IMR-90 (cell line): ENCODE measurements around the gene HVCN1. TPM values are rescaled to one million over a fixed set of nuclear protein-coding genes. Genes with fewer than 3 reads are reported as not detected.

Experiments used
- ATAC-seq: fragments of 200-7000 bp; cut with Tn5 transposase; 2 replicates; pipeline ENCODE4 v1.9.1; 2020; ENCODE audit warnings: low read depth, mild to moderate bottlenecking, moderate library complexity
- BruUV-seq: library from RNA; stranded (reverse); fragments of 400-500 nt; replicated peaks from 2 replicates; lab custom pipeline; 2021; lab: Mats Ljungman, UMichigan
- CTCF ChIA-PET: fragments of 300-600 bp; formaldehyde crosslinking; extraction: SDS; loops from one replicate; lab custom pipeline; 2021; ENCODE audit warnings: antibody characterized with exemption; lab: Yijun Ruan, JAX
- POLR2A ChIA-PET: fragments of 300-600 bp; sonication (Branson Sonifier 250); formaldehyde crosslinking; loops from one replicate; lab custom pipeline; 2022; ENCODE audit warnings: antibody characterized with exemption; ENCODE audit not compliant: unreplicated experiment; lab: Charles Lee
- DNase-seq: peaks from one replicate; pipeline ENCODE4 v3.0.0; 2013
- H2AFZ ChIP-seq: replicated peaks from 2 replicates; pipeline ENCODE3; 2013; ENCODE audit warnings: low read length, mild to moderate bottlenecking; ENCODE audit not compliant: poor library complexity
- H2AK5ac ChIP-seq: 2 replicates; pipeline ENCODE4 v1.6.1; 2013; ENCODE audit warnings: low read depth, low read length, inconsistent platforms
- H2AK9ac ChIP-seq: replicated peaks from 2 replicates; pipeline ENCODE3; 2013; ENCODE audit warnings: mild to moderate bottlenecking, low read depth, low read length, moderate library complexity; ENCODE audit not compliant: poor library complexity
- H2BK120ac ChIP-seq: 2 replicates; pipeline ENCODE4 v1.6.1; 2013; ENCODE audit warnings: low read depth, low read length, inconsistent platforms
- H2BK15ac ChIP-seq: 3 replicates; pipeline ENCODE4 v1.6.1; 2013; ENCODE audit warnings: low read depth, low read length, inconsistent platforms
- H2BK20ac ChIP-seq: 2 replicates; pipeline ENCODE4 v1.6.1; 2013; ENCODE audit warnings: low read depth, mild to moderate bottlenecking, inconsistent platforms, low read length, moderate library complexity
- H2BK5ac ChIP-seq: 2 replicates; pipeline ENCODE4 v1.6.1; 2013; ENCODE audit warnings: mild to moderate bottlenecking, low read depth, low read length, inconsistent platforms; ENCODE audit not compliant: poor library complexity, severe bottlenecking
- H3K14ac ChIP-seq: replicated peaks from 2 replicates; pipeline ENCODE4 v1.6.1; 2013; ENCODE audit warnings: low read depth, low read length, inconsistent platforms
- H3K18ac ChIP-seq: 2 replicates; pipeline ENCODE4 v1.6.1; 2013; ENCODE audit warnings: low read depth, low read length, control low read depth
- H3K23ac ChIP-seq: 2 replicates; pipeline ENCODE4 v1.6.1; 2013; ENCODE audit warnings: low read depth, low read length, inconsistent platforms
- H3K27ac ChIP-seq: 2 replicates; pipeline ENCODE4 v1.5.1; 2013; ENCODE audit warnings: mild to moderate bottlenecking, control low read depth, low read length; ENCODE audit not compliant: insufficient read depth
- H3K27me3 ChIP-seq: 2 replicates; pipeline ENCODE4 v1.6.1; 2013; ENCODE audit warnings: low read length; ENCODE audit not compliant: control insufficient read depth, insufficient read depth
- H3K36me3 ChIP-seq: 2 replicates; pipeline ENCODE4 v1.6.1; 2013; ENCODE audit warnings: low read length, mixed read lengths; ENCODE audit not compliant: control insufficient read depth, insufficient read depth
- H3K4ac ChIP-seq: 2 replicates; pipeline ENCODE4 v1.6.1; 2013; ENCODE audit warnings: low read depth, low read length, inconsistent platforms
- H3K4me1 ChIP-seq: 2 replicates; pipeline ENCODE4 v1.6.1; 2013; ENCODE audit warnings: low read length, mixed read lengths; ENCODE audit not compliant: control insufficient read depth, insufficient read depth
- H3K4me2 ChIP-seq: 2 replicates; pipeline ENCODE4 v1.6.1; 2013; ENCODE audit warnings: low read depth, mild to moderate bottlenecking, control low read depth, low read length, moderate library complexity
- H3K4me3 ChIP-seq: 2 replicates; pipeline ENCODE4 v1.5.1; 2013; ENCODE audit warnings: low read depth, mild to moderate bottlenecking, control low read depth, low read length, moderate library complexity; ENCODE audit not compliant: insufficient read depth
- H3K56ac ChIP-seq: 2 replicates; pipeline ENCODE4 v1.6.1; 2013; ENCODE audit warnings: low read length, inconsistent platforms; ENCODE audit not compliant: insufficient read depth; ENCODE audit errors: extremely low read depth
- H3K79me1 ChIP-seq, 2 experiments: 2 replicates each; pipeline ENCODE4 v1.6.1; 2013; ENCODE audit warnings: low read length in 2 of 2, inconsistent platforms in 1 of 2, low read depth in 1 of 2
- H3K9ac ChIP-seq: 2 replicates; pipeline ENCODE4 v1.6.1; 2013; ENCODE audit warnings: low read depth, low read length, control low read depth
- H3K9me1 ChIP-seq: 2 replicates; pipeline ENCODE4 v1.6.1; 2013; ENCODE audit warnings: low read length, inconsistent platforms; ENCODE audit not compliant: insufficient read depth
- H3K9me3 ChIP-seq: 2 replicates; pipeline ENCODE4 v1.6.1; 2013; ENCODE audit warnings: low read length; ENCODE audit not compliant: control insufficient read depth, insufficient read depth
- H4K20me1 ChIP-seq: 2 replicates; pipeline ENCODE4 v1.6.1; 2013; ENCODE audit warnings: low read length, inconsistent platforms; ENCODE audit not compliant: insufficient read depth
- H4K5ac ChIP-seq: 2 replicates; pipeline ENCODE4 v1.6.1; 2013; ENCODE audit warnings: mild to moderate bottlenecking, low read depth, low read length, control low read depth
- H4K8ac ChIP-seq, 2 experiments: 2 replicates each; pipeline ENCODE4 v1.6.1; 2013; ENCODE audit warnings: low read depth in 2 of 2, low read length in 2 of 2, control low read depth in 1 of 2, inconsistent platforms in 1 of 2
- H4K91ac ChIP-seq: 2 replicates; pipeline ENCODE4 v1.6.1; 2013; ENCODE audit warnings: low read depth, low read length, inconsistent platforms; ENCODE audit not compliant: insufficient read depth
- BHLHE40 ChIP-seq: fragments of 150-350 bp; IDR thresholded peaks from 2 replicates; pipeline ENCODE4 v1.6.1; 2016; ENCODE audit warnings: mild to moderate bottlenecking, low read depth, low read length
- CEBPB ChIP-seq: IDR thresholded peaks from 2 replicates; pipeline ENCODE4 v1.6.1; 2012; ENCODE audit warnings: low read depth, low read length, improper control_type of control experiment
- CHD1 ChIP-seq: IDR thresholded peaks from 2 replicates; pipeline ENCODE4 v1.6.1; 2012; ENCODE audit warnings: low read depth, low read length, improper control_type of control experiment
- FOS ChIP-seq: fragments of 150-350 bp; IDR thresholded peaks from 2 replicates; pipeline ENCODE4 v1.6.1; 2016; ENCODE audit warnings: low read depth, low read length
- MAFK ChIP-seq: IDR thresholded peaks from 2 replicates; pipeline ENCODE4 v1.6.1; 2012; ENCODE audit warnings: low read depth, low read length, improper control_type of control experiment
- MAZ ChIP-seq: IDR thresholded peaks from 2 replicates; pipeline ENCODE4 v1.6.1; 2012; ENCODE audit warnings: low read depth, mild to moderate bottlenecking, low read length, improper control_type of control experiment, moderate library complexity, borderline replicate concordance
- MXI1 ChIP-seq: IDR thresholded peaks from 2 replicates; pipeline ENCODE4 v1.6.1; 2012; ENCODE audit warnings: low read depth, mild to moderate bottlenecking, low read length, moderate library complexity, borderline replicate concordance
- NFE2L2 ChIP-seq: fragments of 150-350 bp; IDR thresholded peaks from 2 replicates; pipeline ENCODE4 v1.6.1; 2016; ENCODE audit warnings: low read depth, mild to moderate bottlenecking, low read length
- POLR2A ChIP-seq: IDR thresholded peaks from 2 replicates; pipeline ENCODE4 v1.6.1; 2012; ENCODE audit warnings: mild to moderate bottlenecking, low read depth, low read length
- RAD21 ChIP-seq: IDR thresholded peaks from 2 replicates; pipeline ENCODE4 v1.6.1; 2012; ENCODE audit warnings: low read length, improper control_type of control experiment
- RCOR1 ChIP-seq: IDR thresholded peaks from 2 replicates; pipeline ENCODE4 v1.6.1; 2012; ENCODE audit warnings: mild to moderate bottlenecking, low read length, improper control_type of control experiment; ENCODE audit not compliant: insufficient replicate concordance
- RFX5 ChIP-seq: IDR thresholded peaks from 2 replicates; pipeline ENCODE4 v1.8.0; 2012; ENCODE audit warnings: low read depth, mild to moderate bottlenecking, low read length, moderate library complexity
- SMC3 ChIP-seq: fragments of 150-350 bp; IDR thresholded peaks from 2 replicates; pipeline ENCODE4 v1.6.1; 2016; ENCODE audit warnings: low read depth, mild to moderate bottlenecking, antibody characterized with exemption, low read length, moderate library complexity
- WGBS, 2 experiments: methylation state at CpG; one replicate each; pipeline versions ENCODE4 v1.1.5 to v1.1.7; 2013; ENCODE audit warnings: missing lambda C conversion rate in 2 of 2; ENCODE audit not compliant: insufficient read length in 1 of 2; ENCODE audit errors: extremely low coverage in 2 of 2; 5-methylcytosine and 5-hydroxymethylcytosine counted together
- dilution Hi-C: fragments of 300-500 bp; cut with HindIII; formaldehyde crosslinking; loops from one replicate; pipeline ENCODE4 v1.14.3; 2018; ENCODE audit warnings: low sequenced_read_pairs; ENCODE audit not compliant: unreplicated experiment
- in situ Hi-C: fragments of 300-500 bp; cut with MboI; formaldehyde crosslinking; loops from 3 replicates; pipeline ENCODE4 v1.14.3; 2019; ENCODE audit warnings: low sequenced_read_pairs, inconsistent platforms, mixed read lengths
- intact Hi-C: fragments of 100-400 bp; cut with micrococcal nuclease; formaldehyde crosslinking; loops from 2 replicates; pipeline ENCODE4 v1.10.0; 2022
- polyA plus RNA-seq, 3 experiments: library from polyadenylated mRNA; depleted of rRNA; stranded (reverse); fragments of >200 nt; gene quantifications; 2 replicates each; pipeline ENCODE4 v1.2.3, GENCODE V29; 2012; ENCODE audit warnings: low replicate concordance in 1 of 3
- total RNA-seq: library from RNA; depleted of rRNA; stranded (reverse); fragments of >200 nt; gene quantifications from 2 replicates; pipeline ENCODE4 v1.2.3, GENCODE V29; 2012
- TF ChIP-seq, protein P1 (sequence below): conservative IDR thresholded peaks from 2 replicates; pipeline ENCODE4 v1.5.1; 2012; ENCODE audit warnings: mild to moderate bottlenecking, low read depth, low read length, improper control_type of control experiment
- TF ChIP-seq, protein P2 (sequence below): fragments of 150-350 bp; IDR thresholded peaks from 2 replicates; pipeline ENCODE4 v1.6.1; 2017; ENCODE audit warnings: mild to moderate bottlenecking, antibody characterized with exemption, low read length, low read depth
- TF ChIP-seq, protein P3 (sequence below): fragments of 150-350 bp; IDR thresholded peaks from 2 replicates; pipeline ENCODE4 v1.6.1; 2016; ENCODE audit warnings: low read depth, mild to moderate bottlenecking, low read length, moderate library complexity, borderline replicate concordance

The HVCN1 gene
- total and polyA plus RNA-seq, 2 of the 4 experiments (the other 2 are of a cell fraction) = 1.9 to 2.0 TPM

DNA sequence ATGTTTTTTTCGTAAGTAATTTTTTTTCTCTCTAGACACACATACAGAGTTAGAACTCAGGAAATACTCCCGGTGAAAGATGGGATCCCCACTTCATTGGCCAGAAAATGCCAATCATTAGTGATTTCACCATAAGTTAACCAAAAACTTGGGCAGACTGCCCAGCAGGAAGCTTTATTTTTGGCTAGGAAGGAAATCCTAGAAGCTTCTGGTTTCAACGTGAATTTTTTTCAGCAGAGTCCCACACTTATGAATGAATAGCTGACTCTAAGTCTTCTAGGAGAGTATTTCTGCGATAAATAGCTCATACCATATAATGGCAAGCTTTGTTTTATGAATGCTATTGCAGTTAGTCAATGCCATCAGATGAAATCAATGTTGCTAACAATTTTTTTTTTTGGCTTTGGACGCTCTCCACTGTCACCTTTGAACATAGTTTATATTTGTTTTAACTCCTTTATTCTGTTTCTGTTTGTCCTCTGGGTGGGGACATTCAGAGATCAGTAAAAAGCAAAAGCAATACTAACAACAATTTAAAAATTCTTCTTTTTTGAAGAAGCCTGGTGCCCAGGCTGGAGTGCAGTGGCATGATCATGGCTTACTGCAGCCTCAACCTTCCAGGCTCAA, 44.3 kb upstream of the HVCN1 start:
- peaks cover 5 to 47% of the 10 kb centered on the region in 2 experiments for H3K79me1 ChIP-seq
- H2BK120ac ChIP-seq = no peak overlapping the region
- H3K36me3 ChIP-seq = peaks cover 26% of the 10 kb centered on the region
- H2BK20ac ChIP-seq = no peak overlapping the region
- TF ChIP-seq, protein P1, sequence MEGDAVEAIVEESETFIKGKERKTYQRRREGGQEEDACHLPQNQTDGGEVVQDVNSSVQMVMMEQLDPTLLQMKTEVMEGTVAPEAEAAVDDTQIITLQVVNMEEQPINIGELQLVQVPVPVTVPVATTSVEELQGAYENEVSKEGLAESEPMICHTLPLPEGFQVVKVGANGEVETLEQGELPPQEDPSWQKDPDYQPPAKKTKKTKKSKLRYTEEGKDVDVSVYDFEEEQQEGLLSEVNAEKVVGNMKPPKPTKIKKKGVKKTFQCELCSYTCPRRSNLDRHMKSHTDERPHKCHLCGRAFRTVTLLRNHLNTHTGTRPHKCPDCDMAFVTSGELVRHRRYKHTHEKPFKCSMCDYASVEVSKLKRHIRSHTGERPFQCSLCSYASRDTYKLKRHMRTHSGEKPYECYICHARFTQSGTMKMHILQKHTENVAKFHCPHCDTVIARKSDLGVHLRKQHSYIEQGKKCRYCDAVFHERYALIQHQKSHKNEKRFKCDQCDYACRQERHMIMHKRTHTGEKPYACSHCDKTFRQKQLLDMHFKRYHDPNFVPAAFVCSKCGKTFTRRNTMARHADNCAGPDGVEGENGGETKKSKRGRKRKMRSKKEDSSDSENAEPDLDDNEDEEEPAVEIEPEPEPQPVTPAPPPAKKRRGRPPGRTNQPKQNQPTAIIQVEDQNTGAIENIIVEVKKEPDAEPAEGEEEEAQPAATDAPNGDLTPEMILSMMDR = no peak
- no peak for TF ChIP-seq FOS
- TF ChIP-seq, protein P2, sequence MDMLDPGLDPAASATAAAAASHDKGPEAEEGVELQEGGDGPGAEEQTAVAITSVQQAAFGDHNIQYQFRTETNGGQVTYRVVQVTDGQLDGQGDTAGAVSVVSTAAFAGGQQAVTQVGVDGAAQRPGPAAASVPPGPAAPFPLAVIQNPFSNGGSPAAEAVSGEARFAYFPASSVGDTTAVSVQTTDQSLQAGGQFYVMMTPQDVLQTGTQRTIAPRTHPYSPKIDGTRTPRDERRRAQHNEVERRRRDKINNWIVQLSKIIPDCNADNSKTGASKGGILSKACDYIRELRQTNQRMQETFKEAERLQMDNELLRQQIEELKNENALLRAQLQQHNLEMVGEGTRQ = no peak
- TF ChIP-seq MAZ = no peak
- no peak for TF ChIP-seq BHLHE40
- TF ChIP-seq POLR2A = no peak
- no peak for TF ChIP-seq CHD1
- TF ChIP-seq, protein P3, sequence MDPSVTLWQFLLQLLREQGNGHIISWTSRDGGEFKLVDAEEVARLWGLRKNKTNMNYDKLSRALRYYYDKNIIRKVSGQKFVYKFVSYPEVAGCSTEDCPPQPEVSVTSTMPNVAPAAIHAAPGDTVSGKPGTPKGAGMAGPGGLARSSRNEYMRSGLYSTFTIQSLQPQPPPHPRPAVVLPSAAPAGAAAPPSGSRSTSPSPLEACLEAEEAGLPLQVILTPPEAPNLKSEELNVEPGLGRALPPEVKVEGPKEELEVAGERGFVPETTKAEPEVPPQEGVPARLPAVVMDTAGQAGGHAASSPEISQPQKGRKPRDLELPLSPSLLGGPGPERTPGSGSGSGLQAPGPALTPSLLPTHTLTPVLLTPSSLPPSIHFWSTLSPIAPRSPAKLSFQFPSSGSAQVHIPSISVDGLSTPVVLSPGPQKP = no peak
- no peak for TF ChIP-seq RCOR1
- no peak for TF ChIP-seq NFE2L2
- no peak for TF ChIP-seq SMC3
- no peak for TF ChIP-seq MAFK
- TF ChIP-seq MXI1 = no peak
- TF ChIP-seq RFX5 = no peak
- TF ChIP-seq RAD21 = no peak
- no peak for TF ChIP-seq CEBPB
- no peak overlapping the region for H3K9ac ChIP-seq
- no peak overlapping the region for H4K5ac ChIP-seq
- no TSS peak for BruUV-seq
- H3K4me1 ChIP-seq = peaks cover 7% of the 10 kb centered on the region; the same call in 1 of the 2 replicates
- no peak overlapping the region for H3K4me2 ChIP-seq
- no peak overlapping the region for H3K4ac ChIP-seq
- no peak overlapping the region for H2AFZ ChIP-seq
- no peak overlapping the region for H4K8ac ChIP-seq
- in situ Hi-C loops = no loop called here
- H3K9me1 ChIP-seq = peaks cover 10% of the 10 kb centered on the region
- no peak overlapping the region for H2BK15ac ChIP-seq
- WGBS, 2 experiments = no CpG with 5 or more reads among the region's 5 CpGs
- no peak overlapping the region for H3K18ac ChIP-seq
- CTCF ChIA-PET = interaction anchor here (1.0 kb wide), 1 partner anchor 155 kb away, joined by 3 read pairs; no protein-coding TSS in a partner anchor
- H2AK5ac ChIP-seq = no peak overlapping the region
- no peak overlapping the region for H2BK5ac ChIP-seq
- no peak overlapping the region for H3K27ac ChIP-seq
- H4K20me1 ChIP-seq = peaks cover 70% of the 10 kb centered on the region
- H3K4me3 ChIP-seq = no peak overlapping the region
- dilution Hi-C loops = no loop called here
- ATAC-seq = peak; percentile 58
- no peak overlapping the region for H3K14ac ChIP-seq
- intact Hi-C loops = no loop called here
- H3K56ac ChIP-seq = no peak overlapping the region
- H3K9me3 ChIP-seq = no peaks in the 10 kb centered on the region
- H3K27me3 ChIP-seq = no peaks in the 10 kb centered on the region
- H4K91ac ChIP-seq = no peak overlapping the region
- POLR2A ChIA-PET = no interaction called here
- H2AK9ac ChIP-seq = no peak overlapping the region
- H3K23ac ChIP-seq = no peak overlapping the region
- peak; percentile 49 for DNase-seq
